Stimulated activated CD4-positive, alpha-beta T cell treated with anti-CD3 and anti-CD28 coated beads, Interleukin-4, amount 100 ng/mL, for 4 hours (primary cell): Measurements from ENCODE around the gene ERVMER34-1.

Experiments used
- DNase-seq, 2 experiments: peaks; one replicate each; pipeline ENCODE4 v3.0.0-alpha.2; 2020

ERVMER34-1 gene

GRCh38 chr4:52750819-52751486 is at the start of gene ERVMER34-1:
Gene ERVMER34-1 (minus strand): TSS chr4:52751425. CDS start chr4:52745520, 5,905 bp downstream.
- DNase-seq = peak in 1 of 2 experiments; percentile 1

- no peak for DNase-seq
Observed at GRCh38 chr4:52799813-52800212, 48.6 kb upstream of the ERVMER34-1 start.

- DNase-seq = no peak
Observed at GRCh38 chr4:52795533-52795932, 44.3 kb upstream of the ERVMER34-1 start.

DNA sequence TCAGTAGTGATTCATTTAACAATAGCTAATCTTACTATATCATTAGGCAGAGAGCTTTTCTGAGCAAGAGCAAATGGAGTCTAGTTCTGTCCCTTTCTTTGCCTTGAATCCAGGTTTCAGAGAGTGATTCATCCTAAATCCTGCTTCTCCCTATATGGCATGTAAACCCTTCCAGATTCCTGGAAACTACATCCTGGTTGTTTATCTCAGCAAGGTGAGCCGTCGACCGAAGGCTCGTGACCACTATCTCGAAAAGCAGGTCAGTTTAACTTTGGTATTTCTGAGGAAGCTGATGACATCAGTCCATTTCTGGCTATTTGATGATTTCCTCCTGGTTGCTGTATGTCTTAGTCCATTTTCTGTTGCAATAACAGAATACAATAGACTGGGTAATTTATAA is 40.7 kb upstream of the ERVMER34-1 start:
- DNase-seq = no peak

DNA sequence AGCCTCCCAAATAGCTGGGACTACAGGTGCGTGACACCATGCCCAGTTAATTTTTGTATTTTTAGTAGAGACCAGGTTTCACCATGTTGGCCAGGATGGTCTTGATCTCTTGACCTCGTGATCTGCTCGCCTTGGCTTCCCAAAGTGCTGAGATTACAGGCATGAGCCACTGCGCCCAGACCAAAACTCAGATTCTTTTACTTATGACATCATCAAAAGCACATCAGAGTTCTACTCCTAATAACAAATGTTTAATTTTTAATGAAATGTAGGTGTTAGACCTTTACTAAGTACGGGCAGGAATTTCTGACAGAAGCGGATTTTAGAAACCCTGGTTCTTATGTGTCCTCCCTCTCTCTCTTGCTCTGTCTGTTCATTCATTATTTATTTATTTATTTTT is 38.5 kb upstream of the ERVMER34-1 start:
- DNase-seq = no peak

GRCh38 chr4:52788806-52789205 is 37.6 kb upstream of the ERVMER34-1 start:
- no peak for DNase-seq

GRCh38 chr4:52783069-52783468 is 31.8 kb upstream of the ERVMER34-1 start:
- DNase-seq = no peak

GRCh38 chr4:52780617-52781354 is 29.6 kb upstream of the ERVMER34-1 start:
- no peak for DNase-seq

- no peak for DNase-seq
Observed at GRCh38 chr4:52780206-52780605, 29.0 kb upstream of the ERVMER34-1 start.

GRCh38 chr4:52760256-52760655 is 9.0 kb upstream of the ERVMER34-1 start:
- no peak for DNase-seq

DNA sequence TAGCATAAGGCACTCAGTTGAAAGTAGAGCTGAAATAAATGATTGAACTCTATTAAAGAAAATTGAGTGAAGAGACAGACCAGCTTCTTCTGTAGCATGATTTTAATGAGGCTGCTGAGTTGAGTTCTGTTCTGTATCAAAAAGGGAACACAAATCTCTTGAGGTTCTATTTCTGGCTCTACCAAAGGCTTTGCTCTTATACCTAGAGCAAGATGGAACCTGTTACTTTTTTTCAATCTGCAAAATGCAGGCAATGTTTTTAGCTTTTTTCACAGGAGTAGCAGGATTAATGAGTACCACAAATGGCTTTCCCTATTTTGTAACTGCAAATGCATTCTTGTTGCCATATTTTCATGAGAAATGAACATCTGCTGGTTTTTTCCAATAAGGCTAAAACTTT is 4.2 kb upstream of the ERVMER34-1 start:
- no peak for DNase-seq

DNA sequence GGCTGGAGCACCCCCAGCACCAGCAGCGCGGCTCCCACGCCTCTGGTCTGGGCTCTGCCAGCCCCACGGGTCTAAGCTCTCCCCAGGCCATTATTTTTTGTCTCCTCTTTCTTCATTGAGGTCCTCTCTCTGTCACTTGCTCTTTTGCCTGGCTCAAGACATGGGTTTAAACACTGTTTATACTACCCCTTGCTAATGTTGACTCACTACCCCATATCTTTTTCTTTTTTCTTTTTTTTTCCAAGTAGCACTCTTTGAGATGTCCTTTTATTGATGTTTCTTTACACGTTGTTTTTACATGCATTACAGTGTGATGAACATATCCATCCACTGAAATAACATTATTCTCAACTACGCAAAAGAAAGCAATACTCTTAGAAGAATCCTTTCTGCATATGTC is 1.7 kb upstream of the ERVMER34-1 start:
- DNase-seq = no peak

DNA sequence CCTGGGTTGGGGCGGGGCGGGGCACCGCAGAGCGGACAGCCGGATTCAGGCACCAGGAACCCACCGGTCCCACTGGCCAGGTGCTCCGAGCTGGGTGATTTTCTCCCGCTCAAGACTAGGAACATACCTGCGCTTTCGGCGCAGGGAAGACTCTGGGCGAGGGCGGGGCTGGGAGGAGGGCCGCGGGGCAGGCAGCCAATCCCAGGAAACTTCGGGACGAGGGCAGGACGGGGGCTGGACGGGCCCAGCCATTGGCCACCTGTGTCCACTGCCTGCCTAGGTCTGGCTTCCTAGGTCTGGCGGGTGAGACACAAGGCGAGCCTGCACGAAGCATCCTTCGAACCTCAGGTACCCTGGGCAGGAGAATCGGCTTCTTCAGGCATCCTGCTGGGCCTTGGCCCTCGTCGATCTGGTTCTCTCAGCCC is 274 bp upstream of the ERVMER34-1 start:
- peak in 1 of 2 experiments; percentile 2 for DNase-seq

GRCh38 chr4:52750213-52750612 is 1.0 kb downstream of the ERVMER34-1 start:
- no peak for DNase-seq

DNA sequence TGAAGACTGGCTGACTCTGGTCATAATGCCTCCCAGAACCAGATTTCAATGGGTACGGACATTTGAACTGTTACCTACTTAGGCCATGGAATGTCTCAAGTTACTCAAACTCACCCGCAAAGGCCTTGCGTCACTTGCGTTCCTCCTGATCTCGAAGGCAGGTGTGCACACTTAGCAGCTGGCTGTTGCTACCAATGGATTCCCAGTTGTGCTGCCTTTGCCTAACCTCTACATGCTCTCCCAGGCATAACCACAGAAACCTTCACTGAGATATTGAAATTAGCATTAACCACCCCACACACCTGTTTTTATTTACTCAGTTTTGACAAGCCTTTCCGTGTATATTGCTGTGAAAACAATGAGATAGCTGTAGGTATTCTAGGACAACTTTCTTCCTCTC is 2.8 kb downstream of the ERVMER34-1 start:
- no peak for DNase-seq

GRCh38 chr4:52744588-52744987 is 6.6 kb downstream of the ERVMER34-1 start:
- no peak for DNase-seq

GRCh38 chr4:52743444-52744019 is 7.7 kb downstream of the ERVMER34-1 start:
- no peak for DNase-seq

GRCh38 chr4:52729586-52729985 is 21.6 kb downstream of the ERVMER34-1 start:
- no peak for DNase-seq

GRCh38 chr4:52728691-52729240 is 22.5 kb downstream of the ERVMER34-1 start:
- DNase-seq = no peak

- no peak for DNase-seq
Observed at GRCh38 chr4:52726826-52727580, 24.2 kb downstream of the ERVMER34-1 start.

- peak; percentile 84 to 90 for DNase-seq
Observed at GRCh38 chr4:52721968-52722815, 29.0 kb downstream of the ERVMER34-1 start.

DNA sequence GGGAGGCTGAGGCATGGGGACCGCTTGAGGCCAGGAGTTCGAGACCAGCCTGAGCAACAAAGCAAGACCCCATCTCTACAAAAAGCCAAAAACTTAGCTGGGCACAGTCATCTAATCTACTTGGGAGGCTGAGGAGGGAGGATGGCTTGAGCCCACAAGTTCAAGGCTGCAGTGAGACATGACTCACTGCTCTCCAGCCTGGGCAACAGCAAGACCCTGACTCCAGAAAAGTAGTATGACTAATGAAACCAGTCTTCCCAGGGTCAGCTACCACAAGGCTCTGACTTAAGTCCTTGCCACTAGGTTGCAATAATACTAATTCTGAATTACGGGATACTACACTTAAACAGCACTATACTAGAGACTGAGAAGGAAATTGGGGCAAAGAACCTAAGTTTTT is 33.1 kb downstream of the ERVMER34-1 start:
- DNase-seq = no peak
